Gastroesophageal sphincter (tissue), 3 donors: Measurements from ENCODE around the gene REEP5.

ENCODE experiments used
- EP300 ChIP-seq: sonication (generic); formaldehyde crosslinking; IDR thresholded peaks from one replicate; pipeline ENCODE4 v1.6.1; 2017; ENCODE audit warnings: antibody characterized with exemption, mild to moderate bottlenecking
- POLR2A ChIP-seq, 2 donors: fragments of 450-650 bp; IDR thresholded peaks; one replicate each; pipeline ENCODE4 v1.6.1; 2017; ENCODE audit warnings: antibody characterized with exemption in 2 of 2, mild to moderate bottlenecking in 2 of 2, moderate library complexity in 1 of 2
- POLR2AphosphoS5 ChIP-seq: sonication (generic); formaldehyde crosslinking; IDR thresholded peaks from one replicate; pipeline ENCODE4 v1.6.1; 2017; ENCODE audit warnings: antibody characterized with exemption
- TF ChIP-seq, protein P1 (sequence below), 4 experiments: fragments of 200-600 bp in 2 of 4; fragments of 450-650 bp in 2 of 4; sonication (generic) in 1 of 4; IDR thresholded peaks; one replicate each; pipeline ENCODE4 v1.5.1; 2017 to 2019; ENCODE audit warnings: antibody characterized with exemption in 4 of 4, mild to moderate bottlenecking in 2 of 4, moderate library complexity in 2 of 4

DNA sequence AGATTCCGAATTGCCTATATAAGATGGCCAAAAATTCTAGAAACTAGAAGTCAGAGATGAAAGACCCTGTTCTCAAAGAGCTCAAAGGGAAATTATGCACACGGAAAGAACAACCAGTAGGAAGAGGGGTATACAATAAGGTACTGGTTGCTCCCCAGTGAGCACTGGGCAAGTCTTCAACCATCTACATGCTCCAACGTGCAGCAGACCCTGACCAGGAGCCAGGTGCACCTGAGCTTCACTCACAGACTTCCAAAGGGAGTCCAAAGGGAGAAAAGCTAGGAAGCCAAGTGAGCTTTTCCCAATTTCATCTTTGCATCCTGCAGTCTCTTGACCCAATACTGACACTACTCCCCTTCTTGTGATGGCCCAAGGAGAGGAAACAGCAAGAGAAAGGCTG, 3.9 kb downstream of the REEP5 start:
- TF ChIP-seq, protein P1, sequence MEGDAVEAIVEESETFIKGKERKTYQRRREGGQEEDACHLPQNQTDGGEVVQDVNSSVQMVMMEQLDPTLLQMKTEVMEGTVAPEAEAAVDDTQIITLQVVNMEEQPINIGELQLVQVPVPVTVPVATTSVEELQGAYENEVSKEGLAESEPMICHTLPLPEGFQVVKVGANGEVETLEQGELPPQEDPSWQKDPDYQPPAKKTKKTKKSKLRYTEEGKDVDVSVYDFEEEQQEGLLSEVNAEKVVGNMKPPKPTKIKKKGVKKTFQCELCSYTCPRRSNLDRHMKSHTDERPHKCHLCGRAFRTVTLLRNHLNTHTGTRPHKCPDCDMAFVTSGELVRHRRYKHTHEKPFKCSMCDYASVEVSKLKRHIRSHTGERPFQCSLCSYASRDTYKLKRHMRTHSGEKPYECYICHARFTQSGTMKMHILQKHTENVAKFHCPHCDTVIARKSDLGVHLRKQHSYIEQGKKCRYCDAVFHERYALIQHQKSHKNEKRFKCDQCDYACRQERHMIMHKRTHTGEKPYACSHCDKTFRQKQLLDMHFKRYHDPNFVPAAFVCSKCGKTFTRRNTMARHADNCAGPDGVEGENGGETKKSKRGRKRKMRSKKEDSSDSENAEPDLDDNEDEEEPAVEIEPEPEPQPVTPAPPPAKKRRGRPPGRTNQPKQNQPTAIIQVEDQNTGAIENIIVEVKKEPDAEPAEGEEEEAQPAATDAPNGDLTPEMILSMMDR (IDR thresholded peaks at IDR 0.05) = no peak
- no peak for TF ChIP-seq POLR2A (IDR thresholded peaks at IDR 0.05)
- no peak for TF ChIP-seq POLR2AphosphoS5
- TF ChIP-seq EP300 = no peak
